Smooth muscle cell (in vitro differentiated cells): ENCODE results near the gene CCDC15. TPM values are rescaled to one million over a fixed set of nuclear protein-coding genes. Genes with fewer than 3 reads are reported as not detected.

ENCODE experiments used
- DNase-seq: peaks from one replicate; lab custom pipeline; 2025; ENCODE audit not compliant: unreplicated experiment; lab: John Stamatoyannopoulos, UW
- H2AFZ ChIP-seq: fragments of 200-600 bp; sonication (generic); 2 replicates; pipeline ENCODE4 v1.6.0; 2016; ENCODE audit warnings: antibody characterized with exemption, low read depth, mild to moderate bottlenecking
- H3F3A ChIP-seq: fragments of 200-600 bp; sonication (generic); 2 replicates; pipeline ENCODE4 v1.6.0; 2017; ENCODE audit warnings: antibody characterized with exemption, low read depth
- H3K27ac ChIP-seq: fragments of 200-600 bp; sonication (generic); 2 replicates; pipeline ENCODE4 v1.5.1; 2016; ENCODE audit warnings: low read depth, mild to moderate bottlenecking
- H3K27me3 ChIP-seq: fragments of 200-600 bp; sonication (generic); 2 replicates; pipeline ENCODE4 v1.6.1; 2016; ENCODE audit warnings: low read depth, mild to moderate bottlenecking
- H3K36me3 ChIP-seq: fragments of 200-600 bp; sonication (generic); 2 replicates; pipeline ENCODE4 v1.5.1; 2016; ENCODE audit warnings: low read depth
- H3K4me1 ChIP-seq: fragments of 200-600 bp; sonication (generic); 2 replicates; pipeline ENCODE4 v1.5.1; 2016; ENCODE audit warnings: low read depth
- H3K4me2 ChIP-seq: fragments of 200-600 bp; sonication (generic); 2 replicates; pipeline ENCODE4 v1.6.0; 2016; ENCODE audit warnings: mild to moderate bottlenecking
- H3K4me3 ChIP-seq: fragments of 200-600 bp; sonication (generic); 2 replicates; pipeline ENCODE4 v1.5.1; 2016; ENCODE audit warnings: mild to moderate bottlenecking
- H3K79me2 ChIP-seq: fragments of 200-600 bp; sonication (generic); 2 replicates; pipeline ENCODE4 v1.6.0; 2016; ENCODE audit warnings: low read depth, mild to moderate bottlenecking
- H3K9ac ChIP-seq: fragments of 200-600 bp; sonication (generic); 2 replicates; pipeline ENCODE4 v1.6.0; 2016; ENCODE audit warnings: low read depth
- H3K9me3 ChIP-seq: fragments of 200-600 bp; sonication (generic); replicated peaks from 2 replicates; pipeline ENCODE4 v1.5.1; 2016; ENCODE audit warnings: low read depth
- H4K20me1 ChIP-seq: fragments of 200-600 bp; sonication (generic); 2 replicates; pipeline ENCODE4 v1.6.0; 2016; ENCODE audit warnings: low read depth
- WGBS: methylation state at CpG from one replicate; pipeline ENCODE4 v1.1.7; 2016; ENCODE audit warnings: low lambda C conversion rate; 5-methylcytosine and 5-hydroxymethylcytosine counted together
- polyA plus RNA-seq: library from polyadenylated mRNA; unstranded; fragments of >200 nt; fragmentation: Nextera tagmentation; extraction: Ambion mirVana; gene quantifications from 2 replicates; pipeline ENCODE4 v1.2.1, GENCODE V29; 2016
- total RNA-seq: library from RNA; depleted of rRNA; stranded (reverse); fragments of >200 nt; gene quantifications from 2 replicates; pipeline ENCODE4 v1.2.3, GENCODE V29; 2014
- TF ChIP-seq, protein P1 (sequence below): fragments of 200-600 bp; sonication (generic); IDR thresholded peaks from 2 replicates; pipeline ENCODE4 v1.5.1; 2017; ENCODE audit warnings: borderline replicate concordance, mild to moderate bottlenecking, antibody characterized with exemption; ENCODE audit not compliant: insufficient read depth, poor library complexity, severe bottlenecking

The CCDC15 gene
- total and polyA plus RNA-seq, 2 experiments from 2014 or later: 1.9 to 4.0 TPM

DNA sequence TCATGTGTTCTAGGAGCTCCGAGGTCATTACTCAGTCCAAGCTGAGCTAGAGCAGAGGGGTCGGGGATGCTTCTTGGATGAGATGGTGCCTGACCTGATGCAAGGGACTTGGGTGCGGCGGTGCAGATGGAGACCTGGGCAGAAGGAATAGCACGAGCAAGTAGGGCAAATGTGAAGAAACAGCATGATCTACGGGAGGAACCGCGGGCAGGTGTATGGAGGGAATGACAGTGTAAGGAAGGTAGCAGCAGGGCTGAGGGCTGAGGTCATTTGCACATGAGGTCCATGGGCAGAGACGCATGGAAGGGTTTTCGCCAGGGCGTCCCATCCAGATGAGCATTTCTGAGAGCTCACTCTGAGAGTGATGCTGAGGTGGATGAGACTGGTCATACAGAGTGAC lies 124.0 kb downstream of the CCDC15 start:
- Histone ChIP-seq H2AFZ (no peak overlapping the region), H3K9me3 (no peaks in the 10 kb centered on the region), H3K4me2 (no peak overlapping the region), H3K36me3 (no peaks in the 10 kb centered on the region), H3K27me3 (no peaks in the 10 kb centered on the region), H3K9ac (no peak overlapping the region), H3F3A (no peaks in the 10 kb centered on the region), H3K27ac (no peak overlapping the region), H3K4me3 (no peak overlapping the region), H4K20me1 (no peaks in the 10 kb centered on the region), H3K79me2 (no peaks in the 10 kb centered on the region), H3K4me1 (no peaks in the 10 kb centered on the region)
- TF ChIP-seq, protein P1, sequence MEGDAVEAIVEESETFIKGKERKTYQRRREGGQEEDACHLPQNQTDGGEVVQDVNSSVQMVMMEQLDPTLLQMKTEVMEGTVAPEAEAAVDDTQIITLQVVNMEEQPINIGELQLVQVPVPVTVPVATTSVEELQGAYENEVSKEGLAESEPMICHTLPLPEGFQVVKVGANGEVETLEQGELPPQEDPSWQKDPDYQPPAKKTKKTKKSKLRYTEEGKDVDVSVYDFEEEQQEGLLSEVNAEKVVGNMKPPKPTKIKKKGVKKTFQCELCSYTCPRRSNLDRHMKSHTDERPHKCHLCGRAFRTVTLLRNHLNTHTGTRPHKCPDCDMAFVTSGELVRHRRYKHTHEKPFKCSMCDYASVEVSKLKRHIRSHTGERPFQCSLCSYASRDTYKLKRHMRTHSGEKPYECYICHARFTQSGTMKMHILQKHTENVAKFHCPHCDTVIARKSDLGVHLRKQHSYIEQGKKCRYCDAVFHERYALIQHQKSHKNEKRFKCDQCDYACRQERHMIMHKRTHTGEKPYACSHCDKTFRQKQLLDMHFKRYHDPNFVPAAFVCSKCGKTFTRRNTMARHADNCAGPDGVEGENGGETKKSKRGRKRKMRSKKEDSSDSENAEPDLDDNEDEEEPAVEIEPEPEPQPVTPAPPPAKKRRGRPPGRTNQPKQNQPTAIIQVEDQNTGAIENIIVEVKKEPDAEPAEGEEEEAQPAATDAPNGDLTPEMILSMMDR: no peak
- 95% methylated on average over 11 of the region's 11 CpGs for WGBS
- DNase-seq: no peak

DNA sequence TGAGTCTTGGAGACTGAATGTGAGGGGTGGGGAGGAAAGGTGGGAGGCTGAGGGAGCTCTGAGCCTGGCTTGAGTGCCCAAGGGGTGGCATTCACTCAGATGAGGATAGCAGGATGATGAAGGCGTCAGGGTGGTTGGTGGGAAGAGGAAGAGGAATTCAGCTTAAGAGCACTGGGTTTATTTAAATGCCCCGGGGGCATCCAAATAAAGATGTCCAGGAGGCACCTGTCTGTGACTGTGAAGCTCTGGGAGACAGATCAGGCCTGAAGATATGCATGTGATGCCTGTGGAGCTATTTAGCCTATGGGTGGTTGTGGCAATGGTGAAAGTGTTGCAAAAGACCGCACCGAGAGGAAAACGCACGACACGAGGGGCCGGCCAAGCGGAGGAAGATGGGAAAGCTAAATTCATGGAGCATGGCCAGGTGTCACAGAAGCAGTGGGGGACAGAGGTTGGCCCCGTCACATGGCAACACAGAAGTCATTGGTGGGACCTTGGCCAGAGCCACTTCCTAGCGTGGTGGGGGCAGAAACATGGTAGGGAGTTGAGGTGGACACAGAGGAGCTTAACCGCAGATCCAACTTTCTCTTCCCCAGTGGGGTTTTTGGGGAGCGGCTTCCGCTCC lies 124.6 kb downstream of the CCDC15 start:
- TF ChIP-seq, protein P1: no peak
- Histone ChIP-seq H3K27ac (no peak overlapping the region), H3K79me2 (no peaks in the 10 kb centered on the region), H4K20me1 (no peaks in the 10 kb centered on the region), H3F3A (no peaks in the 10 kb centered on the region), H3K36me3 (no peaks in the 10 kb centered on the region), H3K9me3 (no peaks in the 10 kb centered on the region), H2AFZ (no peak overlapping the region), H3K9ac (no peak overlapping the region), H3K4me3 (no peak overlapping the region), H3K4me2 (no peak overlapping the region), H3K4me1 (no peaks in the 10 kb centered on the region), H3K27me3 (no peaks in the 10 kb centered on the region)
- DNase-seq: no peak
- WGBS: 90% methylated on average over 14 of the region's 14 CpGs

DNA sequence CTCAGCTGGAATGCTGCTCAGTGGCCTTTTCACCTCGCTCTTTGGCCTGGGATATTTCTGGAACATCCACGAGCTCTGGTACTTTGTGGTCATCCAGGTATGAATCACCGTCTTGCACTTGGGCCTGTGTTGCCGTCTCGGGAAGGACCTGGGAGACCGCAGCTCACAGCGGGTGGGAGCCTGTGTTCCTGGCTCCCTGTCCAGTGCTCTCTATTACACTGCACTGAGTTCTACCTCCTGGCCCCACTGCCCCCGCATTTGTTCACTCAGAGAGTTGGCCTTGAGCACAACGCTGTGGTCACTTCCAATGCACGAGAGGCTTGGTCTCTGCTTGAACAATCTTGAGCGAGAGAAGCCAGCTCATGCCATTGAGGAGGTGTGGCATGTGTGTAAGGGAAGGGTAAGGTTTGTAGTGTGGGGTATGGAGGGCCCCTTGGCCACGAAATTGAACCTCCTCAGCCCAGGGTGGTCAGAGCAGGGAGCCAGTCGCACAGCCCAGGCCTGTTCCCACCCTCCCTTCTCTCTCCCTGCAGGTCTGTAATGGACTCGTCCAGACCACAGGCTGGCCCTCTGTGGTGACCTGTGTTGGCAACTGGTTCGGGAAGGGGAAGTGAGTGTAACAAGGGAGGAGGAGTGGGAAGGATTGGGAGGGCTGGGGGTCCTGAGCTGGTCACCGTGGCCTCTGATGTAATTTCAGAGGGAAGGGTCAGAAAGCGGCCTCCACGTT lies 125.3 kb downstream of the CCDC15 start:
- WGBS: 80% methylated on average over 18 of the region's 18 CpGs
- Histone ChIP-seq H3K36me3 (no peaks in the 10 kb centered on the region), H3K9ac (no peak overlapping the region), H3K27ac (no peak overlapping the region), H3K4me2 (no peak overlapping the region), H3K27me3 (no peaks in the 10 kb centered on the region), H3K4me1 (no peaks in the 10 kb centered on the region), H3F3A (no peaks in the 10 kb centered on the region), H4K20me1 (no peaks in the 10 kb centered on the region), H3K4me3 (no peak overlapping the region), H3K79me2 (no peaks in the 10 kb centered on the region), H3K9me3 (no peaks in the 10 kb centered on the region), H2AFZ (no peak overlapping the region)
- TF ChIP-seq, protein P1: no peak
- no peak for DNase-seq
